Activated naive CD8-positive, alpha-beta T cell treated with anti-CD3 and anti-CD28 coated beads, Interleukin-2, amount 50 U/mL, for 24 hours (primary cell): ENCODE results near the gene RXRB.

Source experiments
- ATAC-seq: fragments of 150-1000 bp; cut with Tn5 transposase; one replicate; pipeline ENCODE4 v1.10.0; 2021
- DNase-seq: peaks from one replicate; pipeline ENCODE4 v3.0.0; 2021
- H3K27ac Mint-ChIP-seq: one replicate; pipeline ENCODE4 v1.8.0; 2021; ENCODE audit warnings: mild to moderate bottlenecking, mixed read lengths
- H3K27me3 Mint-ChIP-seq: one replicate; pipeline ENCODE4 v1.8.0; 2021; ENCODE audit warnings: mixed read lengths
- H3K36me3 Mint-ChIP-seq: one replicate; pipeline ENCODE4 v1.8.0; 2021; ENCODE audit warnings: low read depth, mixed read lengths
- H3K4me1 Mint-ChIP-seq: one replicate; pipeline ENCODE4 v1.8.0; 2021; ENCODE audit warnings: mixed read lengths
- H3K4me3 Mint-ChIP-seq: one replicate; pipeline ENCODE4 v1.8.0; 2021; ENCODE audit warnings: mild to moderate bottlenecking, moderate library complexity, mixed read lengths
- H3K9me3 Mint-ChIP-seq: one replicate; pipeline ENCODE4 v1.8.0; 2021; ENCODE audit warnings: mixed read lengths

RXRB gene

DNA sequence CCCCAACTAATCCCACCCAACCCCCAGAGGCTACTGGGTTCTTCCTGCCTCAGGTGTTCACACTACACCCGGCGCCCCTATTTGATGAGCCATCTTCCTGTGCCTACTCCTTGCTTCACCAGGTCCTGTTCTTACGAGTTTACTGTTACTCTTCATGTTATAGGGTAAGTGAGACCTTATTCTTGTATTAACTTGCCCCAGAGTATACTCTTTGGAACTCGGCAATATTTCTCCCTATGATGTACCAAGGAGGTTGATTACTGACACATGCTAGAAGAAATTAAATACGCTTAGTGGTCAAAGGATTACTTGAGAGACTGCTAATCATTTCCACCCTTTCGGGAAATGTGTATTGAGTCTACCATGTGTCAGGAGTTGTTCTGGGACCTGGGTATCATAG lies 16.8 kb upstream of the RXRB start:
- Mint-ChIP-seq H3K4me3 (no peak overlapping the region), H3K27me3 (peaks cover 18% of the 10 kb centered on the region), H3K4me1 (peaks cover 23% of the 10 kb centered on the region), H3K36me3 (peaks cover 3% of the 10 kb centered on the region), H3K27ac (no peak overlapping the region), H3K9me3 (no peaks in the 10 kb centered on the region)
- no peak for DNase-seq
- no peak for ATAC-seq

DNA sequence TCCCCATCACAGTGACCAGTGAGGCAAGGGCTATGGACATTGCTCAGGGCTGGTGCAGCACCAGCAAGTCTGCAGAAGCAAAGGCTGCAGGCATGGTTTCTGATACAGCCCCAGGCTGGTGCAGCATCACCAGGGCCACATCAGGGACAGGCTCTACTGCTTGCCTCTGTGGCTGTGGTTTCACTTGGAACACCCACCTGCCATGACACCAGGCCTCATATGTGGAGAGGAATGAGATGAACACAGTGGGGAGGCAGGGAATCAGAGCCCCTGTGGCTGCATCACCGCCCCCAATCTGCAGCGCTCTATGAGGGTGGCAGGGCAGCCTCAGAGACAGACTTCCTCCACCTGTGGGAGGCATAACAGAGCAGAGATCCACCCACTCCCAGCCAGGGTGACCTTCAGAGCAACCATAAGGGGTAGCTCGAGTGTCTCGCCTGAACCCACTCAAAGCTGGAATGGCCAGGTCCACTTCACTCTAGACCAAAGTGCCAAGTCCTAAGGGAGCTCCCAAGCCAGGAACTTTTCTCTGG lies 15.7 kb upstream of the RXRB start:
- no peaks in the 10 kb centered on the region for H3K9me3 Mint-ChIP-seq
- ATAC-seq (peak; percentile 27), DNase-seq (no peak)
- H3K36me3 Mint-ChIP-seq = peaks cover 5% of the 10 kb centered on the region
- no peak overlapping the region for H3K4me3 Mint-ChIP-seq
- H3K27ac Mint-ChIP-seq = no peak overlapping the region
- peaks cover 25% of the 10 kb centered on the region for H3K4me1 Mint-ChIP-seq
- H3K27me3 Mint-ChIP-seq = peaks cover 14% of the 10 kb centered on the region

DNA sequence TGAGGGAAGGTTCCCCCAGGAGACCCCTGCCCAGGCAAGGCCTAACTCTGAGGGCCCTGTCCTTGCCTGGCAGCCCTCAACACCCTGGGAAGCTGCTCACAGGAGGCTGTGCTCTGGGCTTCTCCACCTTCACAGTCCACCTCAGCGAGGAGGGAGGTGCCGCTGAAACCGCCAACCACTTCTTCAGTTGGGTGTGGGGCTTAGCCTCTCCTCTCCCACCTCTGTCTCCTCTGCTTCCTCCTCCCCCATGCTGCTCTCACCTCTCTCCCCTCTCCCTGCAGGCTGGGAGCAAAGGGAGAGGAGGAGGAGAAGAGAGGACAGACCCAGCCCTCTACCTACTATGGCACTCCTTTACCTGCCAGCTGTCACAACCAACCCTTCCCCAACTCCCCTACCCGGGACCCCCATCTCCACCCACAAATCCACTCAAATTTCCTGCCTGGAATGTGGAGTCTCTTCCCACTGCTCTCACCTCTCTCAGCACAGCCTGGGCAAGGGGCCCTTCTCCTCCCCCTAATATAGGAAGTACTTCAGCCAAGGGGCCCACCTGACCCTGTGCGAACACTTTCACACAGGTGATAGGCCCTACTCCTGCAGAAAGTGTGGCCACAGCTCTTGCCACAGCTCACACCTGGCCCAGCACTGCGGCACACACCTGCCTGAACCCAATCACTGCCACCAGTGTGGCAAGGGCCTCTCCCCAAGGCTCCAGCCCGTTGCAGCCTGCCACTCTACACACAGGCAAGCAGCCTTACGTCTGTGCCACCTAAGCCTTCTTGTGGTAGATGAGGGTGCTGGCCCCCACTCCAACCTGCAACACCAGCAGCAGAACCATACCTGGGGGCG lies 15.0 kb upstream of the RXRB start:
- Mint-ChIP-seq H3K36me3 (peaks cover 10% of the 10 kb centered on the region), H3K4me1 (peaks cover 27% of the 10 kb centered on the region), H3K4me3 (no peak overlapping the region), H3K27me3 (peaks cover 12% of the 10 kb centered on the region), H3K27ac (no peak overlapping the region), H3K9me3 (no peaks in the 10 kb centered on the region)
- no peak for ATAC-seq
- DNase-seq = no peak

DNA sequence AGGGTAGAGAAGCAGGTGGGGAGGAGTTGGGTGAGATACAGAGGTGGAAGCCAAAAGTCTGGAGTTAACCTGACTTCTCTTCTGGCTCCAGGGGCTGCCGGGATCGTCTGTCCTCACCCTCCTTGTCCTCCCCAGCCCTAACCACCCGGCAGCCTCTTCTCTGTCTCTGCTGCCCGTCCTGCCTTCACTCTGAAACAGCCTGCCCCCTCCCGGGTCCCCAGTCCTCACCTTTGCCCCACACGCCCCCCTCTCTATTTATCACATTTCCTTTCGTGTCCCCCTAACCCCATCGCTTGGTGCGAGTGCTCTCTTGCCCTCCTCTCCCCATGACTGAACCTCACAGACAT lies 13.5 kb upstream of the RXRB start:
- Mint-ChIP-seq H3K36me3 (peaks cover 20% of the 10 kb centered on the region), H3K9me3 (no peaks in the 10 kb centered on the region), H3K4me3 (peak overlapping the region; percentile 78), H3K27me3 (peaks cover 11% of the 10 kb centered on the region), H3K27ac (no peak overlapping the region), H3K4me1 (peaks cover 34% of the 10 kb centered on the region)
- DNase-seq (no peak), ATAC-seq (no peak)

DNA sequence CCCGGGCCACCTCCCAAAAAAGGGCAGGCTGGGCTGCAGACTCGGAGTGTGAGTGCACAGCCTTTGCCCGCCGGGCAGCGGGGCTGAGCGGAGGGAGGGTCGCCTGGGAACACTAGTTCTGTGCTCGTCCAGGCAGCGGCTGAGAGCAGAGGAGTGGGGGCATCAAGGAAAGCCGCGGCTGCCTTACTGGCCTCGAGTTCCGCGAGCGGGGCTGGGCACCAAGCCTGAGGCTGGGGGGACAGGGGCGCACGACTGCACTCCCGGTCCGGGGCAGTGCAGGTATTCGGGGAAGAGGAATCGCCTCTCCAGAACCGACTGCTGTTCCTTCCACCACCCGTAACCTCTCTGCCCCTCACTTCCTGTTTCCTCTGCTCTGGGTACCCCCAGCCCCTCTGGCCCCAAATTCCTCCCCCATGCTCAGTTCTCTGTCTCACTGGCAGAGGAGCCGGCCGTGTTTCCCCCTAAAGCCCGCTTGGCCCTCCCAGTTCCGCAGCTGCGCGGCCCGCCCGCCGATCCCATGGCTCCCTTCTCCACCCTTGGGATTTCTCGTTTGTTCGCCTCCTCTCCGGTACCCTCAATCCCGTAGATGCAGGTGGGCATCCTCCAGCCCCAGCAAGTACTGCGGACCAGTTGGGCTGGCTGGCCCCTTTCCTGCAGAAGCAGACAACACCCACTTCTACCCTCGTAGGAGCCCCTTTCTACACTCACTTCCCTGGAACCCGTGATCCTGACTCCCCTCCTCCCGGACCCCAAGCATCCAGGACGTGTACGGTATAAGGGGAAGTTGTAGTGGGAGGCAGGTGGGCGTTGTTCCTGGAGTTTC lies 12.9 kb upstream of the RXRB start:
- Mint-ChIP-seq H3K27me3 (peaks cover 10% of the 10 kb centered on the region), H3K27ac (no peak overlapping the region), H3K9me3 (no peaks in the 10 kb centered on the region), H3K36me3 (peaks cover 20% of the 10 kb centered on the region), H3K4me3 (peak overlapping the region; percentile 78), H3K4me1 (peaks cover 37% of the 10 kb centered on the region)
- no peak for DNase-seq
- ATAC-seq = peak; percentile 45

DNA sequence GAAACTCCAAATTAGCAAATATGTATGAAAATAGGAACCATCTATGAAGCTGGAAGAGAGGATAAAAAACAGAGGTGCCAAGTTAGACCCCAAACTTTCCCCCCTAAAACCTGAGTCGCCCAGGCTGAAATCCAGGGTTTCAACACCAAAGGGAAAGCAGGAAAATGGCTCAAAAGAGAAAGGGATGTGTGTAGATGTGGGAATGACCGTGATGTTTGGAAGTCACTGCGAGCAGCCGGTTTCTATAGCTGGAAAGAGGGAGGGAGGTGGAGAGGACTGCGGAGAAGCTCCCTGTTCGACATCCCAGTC lies 12.3 kb upstream of the RXRB start:
- DNase-seq (no peak), ATAC-seq (no peak)
- Mint-ChIP-seq H3K4me3 (peak overlapping the region; percentile 78), H3K27me3 (peaks cover 8% of the 10 kb centered on the region), H3K27ac (no peak overlapping the region), H3K4me1 (peaks cover 38% of the 10 kb centered on the region), H3K9me3 (no peaks in the 10 kb centered on the region), H3K36me3 (peaks cover 20% of the 10 kb centered on the region)

DNA sequence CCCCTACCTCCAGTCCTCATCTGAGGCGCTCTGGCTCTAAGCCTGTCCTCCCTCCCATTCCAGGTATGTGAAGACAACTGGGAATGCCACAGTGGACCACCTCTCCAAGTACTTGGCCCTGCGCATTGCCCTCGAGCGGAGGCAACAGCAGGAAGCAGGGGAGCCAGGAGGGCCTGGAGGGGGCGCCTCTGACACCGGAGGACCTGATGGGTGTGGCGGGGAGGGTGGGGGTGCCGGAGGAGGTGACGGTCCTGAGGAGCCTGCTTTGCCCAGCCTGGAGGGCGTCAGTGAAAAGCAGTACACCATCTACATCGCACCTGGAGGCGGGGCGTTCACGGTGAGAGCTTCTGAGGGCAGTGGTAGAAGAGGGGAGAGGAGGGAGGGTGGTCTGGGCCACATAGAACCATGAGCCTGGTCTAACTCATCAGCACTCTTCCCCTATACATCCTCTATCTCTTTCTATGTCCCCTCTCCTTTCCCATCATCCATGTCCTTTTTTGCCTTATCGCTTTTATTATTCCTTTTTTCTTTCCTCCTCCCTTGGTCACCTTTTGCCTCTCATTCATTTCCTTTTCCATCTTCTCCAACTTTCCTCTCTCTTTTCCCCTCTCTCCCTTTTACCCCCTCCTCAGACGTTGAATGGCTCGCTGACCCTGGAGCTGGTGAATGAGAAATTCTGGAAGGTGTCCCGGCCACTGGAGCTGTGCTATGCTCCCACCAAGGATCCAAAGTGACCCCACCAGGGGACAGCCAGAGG lies 11.4 kb upstream of the RXRB start:
- DNase-seq (no peak), ATAC-seq (no peak)
- H3K27ac Mint-ChIP-seq = no peak overlapping the region
- H3K36me3 Mint-ChIP-seq = peaks cover 20% of the 10 kb centered on the region
- H3K9me3 Mint-ChIP-seq = no peaks in the 10 kb centered on the region
- peaks cover 41% of the 10 kb centered on the region for H3K4me1 Mint-ChIP-seq
- peak overlapping the region; percentile 78 for H3K4me3 Mint-ChIP-seq
- peaks cover 8% of the 10 kb centered on the region for H3K27me3 Mint-ChIP-seq

DNA sequence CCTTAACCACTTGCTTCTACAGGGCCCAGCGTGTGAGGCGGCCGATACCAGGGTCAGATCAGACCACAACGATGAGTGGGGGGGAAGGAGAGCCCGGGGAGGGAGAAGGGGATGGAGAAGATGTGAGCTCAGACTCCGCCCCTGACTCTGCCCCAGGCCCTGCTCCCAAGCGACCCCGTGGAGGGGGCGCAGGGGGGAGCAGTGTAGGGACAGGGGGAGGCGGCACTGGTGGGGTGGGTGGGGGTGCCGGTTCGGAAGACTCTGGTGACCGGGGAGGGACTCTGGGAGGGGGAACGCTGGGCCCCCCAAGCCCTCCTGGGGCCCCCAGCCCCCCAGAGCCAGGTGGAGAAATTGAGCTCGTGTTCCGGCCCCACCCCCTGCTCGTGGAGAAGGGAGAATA lies 10.7 kb upstream of the RXRB start:
- Mint-ChIP-seq H3K4me1 (peaks cover 48% of the 10 kb centered on the region), H3K9me3 (no peaks in the 10 kb centered on the region), H3K27ac (no peak overlapping the region), H3K4me3 (no peak overlapping the region), H3K27me3 (peaks cover 8% of the 10 kb centered on the region), H3K36me3 (peaks cover 20% of the 10 kb centered on the region)
- ATAC-seq (no peak), DNase-seq (no peak)

DNA sequence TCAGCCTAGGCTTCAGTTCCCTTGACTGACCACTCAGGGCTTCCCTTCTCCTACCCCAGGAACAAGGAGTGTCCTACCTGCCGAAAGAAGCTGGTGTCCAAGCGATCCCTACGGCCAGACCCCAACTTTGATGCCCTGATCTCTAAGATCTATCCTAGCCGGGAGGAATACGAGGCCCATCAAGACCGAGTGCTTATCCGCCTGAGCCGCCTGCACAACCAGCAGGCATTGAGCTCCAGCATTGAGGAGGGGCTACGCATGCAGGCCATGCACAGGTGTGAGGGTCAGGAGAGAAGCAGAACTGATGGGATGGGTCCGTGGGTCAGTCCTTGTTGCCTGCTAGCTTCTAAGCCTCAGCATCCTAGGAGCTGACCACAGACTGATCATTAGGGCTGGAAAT lies 9.4 kb upstream of the RXRB start:
- H3K27ac Mint-ChIP-seq = peak overlapping the region; percentile 89
- peaks cover 8% of the 10 kb centered on the region for H3K27me3 Mint-ChIP-seq
- DNase-seq = no peak

DNA sequence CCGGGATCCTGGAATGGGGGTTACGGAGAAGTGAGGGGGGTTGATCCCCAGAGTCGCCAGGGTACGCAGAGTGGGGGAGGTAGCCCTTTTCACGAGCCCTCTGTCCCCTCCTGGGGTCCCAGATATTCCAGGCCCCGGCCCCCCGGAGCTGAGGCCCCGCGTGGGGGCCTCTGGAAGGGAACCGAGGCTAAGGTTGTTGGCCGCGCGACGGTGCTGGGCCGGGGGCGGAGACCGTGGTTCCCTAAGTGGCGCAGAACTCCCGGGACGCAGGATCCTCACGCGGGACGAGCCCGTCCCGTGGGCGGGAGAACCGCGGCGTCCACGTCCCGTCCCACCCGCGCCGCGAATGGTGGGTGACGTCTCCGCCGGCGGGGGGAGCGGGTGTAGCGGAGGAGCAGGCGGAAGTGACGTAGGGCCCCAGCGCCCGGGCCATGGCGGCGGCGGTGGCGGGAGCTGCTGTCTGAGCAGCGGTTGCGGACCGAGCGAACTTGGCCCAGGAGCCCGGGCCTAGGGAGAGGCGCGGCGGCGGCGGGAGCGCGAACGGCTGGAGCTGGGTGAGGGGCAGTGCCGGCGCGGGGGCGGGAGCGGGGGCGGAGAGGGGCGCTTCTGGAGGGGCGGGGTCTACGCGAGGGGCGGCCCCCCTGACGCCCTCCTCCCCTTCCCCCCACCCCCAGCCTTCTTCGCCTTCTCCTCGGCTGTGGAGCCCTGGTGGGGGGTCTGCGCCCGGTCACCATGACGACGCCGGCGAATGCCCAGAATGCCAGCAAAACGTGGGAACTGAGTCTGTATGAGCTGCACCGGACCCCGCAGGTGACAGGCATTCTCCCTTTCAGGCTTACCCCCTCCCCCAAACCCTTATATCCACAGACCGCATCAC lies 7.9 kb upstream of the RXRB start, which contains the start of gene RING1:
RING1 (plus strand) TSS at position 410 of the 877 bp plus-strand sequence; CDS start at position 733, 323 bp downstream.
- ATAC-seq = no peak
- Mint-ChIP-seq H3K4me3 (peak within 1 kb of the TSS; percentile 91), H3K9me3 (no peaks in the 10 kb centered on the region), H3K27ac (peak within 1 kb of the TSS; percentile 89), H3K36me3 (peaks cover 32% of the 10 kb centered on the region), H3K4me1 (peaks cover 58% of the 10 kb centered on the region), H3K27me3 (peaks cover 5% of the 10 kb centered on the region)
- peak; percentile 89 for DNase-seq

More for the DNA sequence above, 9.4 kb upstream of the RXRB start:
- Mint-ChIP-seq H3K36me3 (peaks cover 22% of the 10 kb centered on the region), H3K4me1 (peaks cover 57% of the 10 kb centered on the region), H3K4me3 (no peak overlapping the region), H3K9me3 (no peaks in the 10 kb centered on the region)
- ATAC-seq = no peak

DNA sequence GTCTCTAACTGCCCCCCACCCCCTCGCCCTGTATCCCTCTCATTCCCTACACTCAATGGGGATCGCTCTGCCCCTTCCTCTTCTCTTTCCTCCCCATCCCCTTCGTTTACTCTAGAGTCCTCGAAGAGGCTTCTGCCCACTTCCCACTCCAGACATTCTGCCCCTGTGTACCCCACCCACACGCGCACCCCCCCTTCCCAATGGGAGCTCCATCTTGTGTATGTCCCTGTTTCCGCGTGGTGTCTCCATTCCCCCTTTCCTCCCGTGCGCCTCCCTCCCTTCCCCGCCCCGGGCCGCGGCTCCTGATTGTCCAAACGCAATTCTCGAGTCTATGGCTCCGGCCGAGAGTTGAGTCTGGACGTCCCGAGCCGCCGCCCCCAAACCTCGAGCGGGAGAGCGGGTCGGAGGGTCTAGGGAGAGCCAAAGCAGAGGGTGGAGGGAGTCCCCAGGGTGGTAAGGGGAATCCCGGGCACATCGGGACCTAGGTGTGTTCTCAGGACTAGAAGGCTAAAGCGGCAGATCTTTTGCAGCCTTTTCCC lies 7.2 kb upstream of the RXRB start:
- H3K4me1 Mint-ChIP-seq = peaks cover 58% of the 10 kb centered on the region
- H3K27me3 Mint-ChIP-seq = peaks cover under 1% of the 10 kb centered on the region
- H3K27ac Mint-ChIP-seq = peak overlapping the region; percentile 89
- no peak for ATAC-seq
- peaks cover 38% of the 10 kb centered on the region for H3K36me3 Mint-ChIP-seq
- DNase-seq = no peak
- H3K4me3 Mint-ChIP-seq = peak overlapping the region; percentile 91
- H3K9me3 Mint-ChIP-seq = no peaks in the 10 kb centered on the region

DNA sequence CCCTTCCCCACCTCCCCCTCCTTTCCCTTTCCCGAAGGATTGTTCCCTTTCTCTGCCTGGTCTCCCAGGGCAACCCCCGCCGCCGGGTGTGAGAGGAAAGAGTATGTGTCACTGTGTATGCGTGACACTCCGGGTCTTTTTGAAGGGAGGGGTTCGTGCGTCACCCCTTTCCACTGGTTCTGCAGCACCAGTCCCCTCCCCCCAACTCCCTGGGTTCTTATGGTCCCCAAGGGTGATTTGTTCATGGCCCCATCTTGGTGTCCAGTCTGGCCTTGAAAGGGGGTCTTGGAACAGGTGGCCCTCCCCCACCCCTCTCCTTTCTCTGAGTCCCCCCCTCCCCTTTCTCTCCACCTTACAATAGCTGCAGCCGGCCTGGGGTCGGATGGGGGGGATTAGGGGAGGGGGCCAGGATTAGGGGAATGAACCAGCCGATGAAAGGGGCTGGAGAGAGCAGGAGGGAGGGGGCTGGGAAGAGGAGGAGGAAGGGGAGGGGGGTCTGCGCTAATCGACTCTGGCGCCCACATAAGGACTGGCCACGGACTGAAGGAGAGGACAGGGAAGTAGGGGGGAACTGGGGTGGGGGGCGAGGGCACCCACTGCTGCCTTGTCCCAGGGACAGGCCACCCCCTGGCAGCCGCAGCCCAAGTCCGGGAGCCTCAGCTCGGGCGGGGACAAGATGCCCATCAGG lies 6.5 kb upstream of the RXRB start:
- Mint-ChIP-seq H3K4me3 (peak overlapping the region; percentile 91), H3K4me1 (peaks cover 61% of the 10 kb centered on the region), H3K9me3 (no peaks in the 10 kb centered on the region), H3K27me3 (no peaks in the 10 kb centered on the region), H3K27ac (peak overlapping the region; percentile 89), H3K36me3 (peaks cover 41% of the 10 kb centered on the region)
- DNase-seq (no peak), ATAC-seq (no peak)
